GM19238 (cell line): ENCODE measurements around the gene FOXJ3.

Experiments
- DNase-seq: peaks from one replicate; pipeline ENCODE4 v3.0.0; 2011; ENCODE audit warnings: low spot score; ENCODE audit not compliant: insufficient read length

FOXJ3 gene

GRCh38 chr1:42334240-42335049, 590 bp downstream of the FOXJ3 start:
- peak; percentile 40 for DNase-seq

GRCh38 chr1:42333662-42334239, 1.3 kb downstream of the FOXJ3 start:
- DNase-seq = no peak

- no peak for DNase-seq
Measured at GRCh38 chr1:42332877-42333276, 2.2 kb downstream of the FOXJ3 start.

- DNase-seq = no peak
Measured at GRCh38 chr1:42330215-42330614, 4.8 kb downstream of the FOXJ3 start.

- no peak for DNase-seq
Measured at GRCh38 chr1:42328916-42329496, 6.0 kb downstream of the FOXJ3 start.

GRCh38 chr1:42328047-42328625, 6.9 kb downstream of the FOXJ3 start:
- DNase-seq = no peak

- DNase-seq = no peak
Measured at GRCh38 chr1:42325014-42325402, 10.0 kb downstream of the FOXJ3 start.

- no peak for DNase-seq
Measured at GRCh38 chr1:42324398-42325013, 10.5 kb downstream of the FOXJ3 start.

- no peak for DNase-seq
Measured at GRCh38 chr1:42323551-42323950, 11.5 kb downstream of the FOXJ3 start.

- no peak for DNase-seq
Measured at GRCh38 chr1:42322577-42322976, 12.5 kb downstream of the FOXJ3 start.

- DNase-seq = no peak
Measured at GRCh38 chr1:42321731-42322130, 13.3 kb downstream of the FOXJ3 start.

- DNase-seq = no peak
Measured at GRCh38 chr1:42320708-42321107, 14.3 kb downstream of the FOXJ3 start.

GRCh38 chr1:42319871-42320484, 15.1 kb downstream of the FOXJ3 start:
- no peak for DNase-seq

GRCh38 chr1:42319128-42319851, 15.7 kb downstream of the FOXJ3 start:
- no peak for DNase-seq

GRCh38 chr1:42318601-42319000, 16.4 kb downstream of the FOXJ3 start:
- DNase-seq = no peak

- no peak for DNase-seq
Measured at GRCh38 chr1:42317308-42317707, 17.7 kb downstream of the FOXJ3 start.

- DNase-seq = no peak
Measured at GRCh38 chr1:42316292-42316691, 18.7 kb downstream of the FOXJ3 start.

GRCh38 chr1:42315500-42315899, 19.5 kb downstream of the FOXJ3 start:
- DNase-seq = no peak

- no peak for DNase-seq
Measured at GRCh38 chr1:42313970-42314369, 21.1 kb downstream of the FOXJ3 start.

GRCh38 chr1:42312576-42313212, 22.3 kb downstream of the FOXJ3 start:
- DNase-seq = no peak
